Activated CD4-positive, alpha-beta T cell treated with anti-CD3 and anti-CD28 coated beads, Interleukin-2, amount 50 U/mL, for 16 hours (primary cell): ENCODE data around the gene ZNHIT1.

Experiments used
- DNase-seq: peaks from one replicate; pipeline ENCODE4 v3.0.0-alpha.2; 2020

ZNHIT1 gene

DNA sequence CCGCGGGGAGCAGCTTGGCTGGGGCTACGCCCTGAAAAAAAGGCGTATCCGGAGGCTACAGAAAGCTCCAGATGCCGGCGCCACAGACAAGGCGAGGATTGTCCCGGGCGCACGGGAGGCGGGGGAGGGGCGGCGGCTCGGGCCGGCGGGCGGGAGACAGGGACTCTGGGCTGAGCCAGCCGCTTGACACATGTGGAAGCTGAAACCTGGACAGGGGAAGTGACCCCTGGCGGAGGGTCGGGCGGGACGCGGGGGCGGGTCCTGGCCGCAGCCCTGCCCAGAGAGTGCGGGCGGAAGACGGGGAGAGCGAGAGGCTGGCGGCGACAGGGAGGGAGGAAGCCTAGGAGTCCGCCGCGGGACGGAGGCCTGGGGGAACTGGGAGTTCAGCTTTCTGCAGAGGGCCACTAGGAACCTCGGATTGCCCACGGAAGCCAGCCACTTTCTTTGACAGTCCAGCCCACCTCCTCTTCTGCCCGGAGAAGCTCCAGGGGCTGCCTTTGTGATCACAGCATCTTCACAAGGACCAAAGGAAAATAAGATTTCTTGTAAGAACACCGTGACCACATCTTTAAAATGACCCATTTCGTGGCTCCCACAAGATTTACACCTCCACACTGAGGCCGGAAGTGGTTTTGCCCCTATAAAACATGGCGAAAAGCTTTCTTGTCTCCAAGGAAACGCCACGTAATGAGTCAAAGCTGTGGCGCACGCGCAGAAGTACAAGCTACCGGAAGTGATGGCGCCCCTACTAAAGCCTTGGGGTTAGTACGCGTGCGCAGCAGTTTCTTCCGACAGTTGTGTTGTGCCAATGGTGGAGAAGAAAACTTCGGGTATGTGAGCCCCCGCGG, at the start of gene ZNHIT1, which contains the start of gene PLOD3:
ZNHIT1 (plus strand) TSS at position 778 of the 848 bp plus-strand sequence; CDS start at position 809, 31 bp downstream.
PLOD3 (minus strand) TSS at position 194 of the 848 bp plus-strand sequence. CDS start 307 bp downstream, outside the sequence.
- peak; percentile 98 for DNase-seq

DNA sequence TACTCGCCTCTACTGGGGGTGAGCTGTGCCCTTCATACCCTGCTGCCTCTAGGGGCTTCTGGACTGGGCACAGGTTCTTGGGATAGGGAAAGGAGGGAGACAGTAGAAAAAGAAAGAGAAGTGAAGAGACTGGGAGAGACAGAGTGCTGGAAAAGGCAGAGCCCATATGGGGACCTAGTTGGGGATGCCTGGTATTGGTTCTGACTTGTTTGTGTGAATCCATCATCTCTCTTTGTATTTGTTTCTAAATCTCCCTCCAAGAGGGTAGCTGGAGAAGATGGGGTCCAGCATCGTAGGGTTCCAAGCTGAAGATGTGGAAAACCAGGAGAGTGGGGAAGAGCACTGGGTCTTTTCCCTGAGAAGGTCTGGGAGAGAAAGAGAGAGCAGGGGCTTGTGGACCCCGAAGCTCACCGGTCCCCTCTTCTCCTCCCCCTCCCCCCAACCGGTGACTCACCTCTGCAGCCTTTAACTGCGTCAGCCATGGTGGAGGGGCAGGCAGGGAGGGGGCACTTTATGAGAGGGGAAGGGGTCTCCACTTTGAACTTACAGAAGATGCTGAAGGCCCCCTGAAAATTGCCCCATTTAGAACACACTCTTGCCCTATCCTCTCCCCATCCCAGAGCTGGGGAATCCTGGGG, 49.4 kb upstream of the ZNHIT1 start:
- no peak for DNase-seq

DNA sequence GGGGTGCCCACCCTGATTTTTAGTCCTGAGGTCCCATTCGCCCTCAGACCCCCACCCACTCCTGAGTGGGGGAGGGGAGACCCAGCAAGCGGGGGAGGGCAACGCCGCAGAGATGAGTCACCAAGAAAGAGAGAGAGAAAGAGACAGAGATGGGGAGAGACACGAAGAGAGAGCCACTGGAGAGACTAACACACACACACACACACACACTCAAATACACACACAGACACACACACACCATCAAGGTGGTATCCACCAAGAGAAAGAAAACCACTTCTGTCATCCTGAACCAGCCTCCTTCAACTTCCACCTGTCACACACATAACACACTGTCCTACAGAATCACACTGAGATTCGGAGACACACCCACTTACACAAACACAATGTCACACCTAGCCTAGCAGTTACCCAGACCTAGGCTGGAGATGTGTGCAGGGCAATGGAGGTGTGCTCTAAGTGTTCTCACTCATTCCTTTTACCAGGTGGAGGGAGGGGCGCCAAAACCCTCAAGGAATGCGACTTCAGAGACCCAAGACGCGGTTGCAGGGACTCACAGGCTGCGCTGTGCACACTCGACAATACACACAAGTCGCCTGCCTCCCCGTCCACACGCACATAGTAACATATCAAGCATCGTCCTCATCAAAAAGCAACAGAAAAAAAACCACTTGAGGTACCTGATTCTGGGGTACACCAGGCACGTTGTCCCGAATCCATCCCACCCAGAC, 48.7 kb upstream of the ZNHIT1 start:
- DNase-seq: no peak

DNA sequence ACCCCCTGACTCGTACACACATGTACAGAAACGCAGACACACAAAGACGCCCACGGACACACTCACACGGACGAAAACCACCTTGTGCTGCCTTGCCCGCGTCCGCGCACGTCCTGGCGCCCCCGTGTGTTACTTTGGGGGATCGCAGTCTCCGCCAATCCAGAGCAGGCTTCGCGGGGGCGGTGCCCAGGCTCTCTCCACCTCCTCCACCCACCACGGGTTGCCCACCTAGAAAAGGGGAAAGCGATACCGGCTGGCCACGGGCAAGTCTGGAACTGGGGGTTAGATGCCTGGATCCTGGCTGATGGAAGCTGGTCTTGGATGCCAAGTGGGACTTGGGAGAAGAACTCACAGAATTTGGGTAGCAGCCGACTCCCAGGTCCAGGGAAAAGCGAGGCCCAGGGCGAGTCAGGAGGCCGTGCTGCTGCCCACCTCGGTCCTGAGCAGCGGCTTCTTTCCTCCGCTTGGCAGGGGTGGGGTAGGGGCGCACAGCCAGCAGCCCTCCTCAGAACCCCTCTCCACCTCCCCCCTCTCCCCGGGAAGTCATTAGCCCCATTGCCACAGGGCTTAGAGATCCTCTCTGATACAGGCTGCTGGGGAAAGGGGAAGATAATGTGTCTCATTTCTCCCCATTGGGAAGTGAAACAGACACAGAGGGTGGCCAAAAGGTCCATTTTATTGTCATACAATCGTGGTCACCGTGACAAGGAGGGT, 48.0 kb upstream of the ZNHIT1 start:
- DNase-seq: peak; percentile 80

DNA sequence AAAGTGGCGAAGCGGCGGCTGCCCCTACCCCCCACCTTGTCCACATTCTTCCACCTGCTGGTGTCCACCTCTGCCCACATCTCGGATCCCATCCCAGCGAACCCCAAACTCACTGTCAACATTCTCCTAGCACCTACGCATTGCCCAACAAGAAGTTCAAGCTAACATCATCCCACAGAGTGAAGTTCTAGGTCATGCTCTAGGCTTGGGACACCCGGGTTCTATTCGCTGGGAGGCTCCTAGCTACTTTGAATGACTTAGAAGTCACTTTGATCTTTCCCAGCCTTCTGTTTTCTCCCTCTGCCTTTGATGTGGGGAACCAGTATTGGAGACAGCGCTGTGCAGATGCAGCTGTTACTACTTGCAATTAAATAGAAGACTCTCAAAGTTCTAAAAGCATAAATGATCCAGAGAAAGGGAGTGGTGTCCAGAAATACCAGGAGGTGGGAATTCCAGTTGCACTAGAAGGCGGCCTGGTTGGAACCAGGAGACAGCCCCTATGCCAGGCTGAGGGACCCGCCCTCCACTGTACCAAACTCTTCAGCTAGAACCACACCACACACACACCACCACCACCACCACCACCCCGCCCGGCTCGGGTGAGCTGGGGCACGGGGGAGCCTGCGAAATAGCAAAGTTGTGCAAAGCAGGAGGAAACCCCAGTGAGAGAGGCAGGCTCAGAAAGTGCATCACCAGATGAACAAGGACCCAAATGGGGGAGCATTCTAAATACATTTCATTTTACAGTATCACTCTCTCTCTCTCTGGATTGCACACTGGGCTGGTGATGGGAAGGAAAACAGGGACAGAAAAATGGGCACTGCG, 47.1 kb upstream of the ZNHIT1 start:
- no peak for DNase-seq

DNA sequence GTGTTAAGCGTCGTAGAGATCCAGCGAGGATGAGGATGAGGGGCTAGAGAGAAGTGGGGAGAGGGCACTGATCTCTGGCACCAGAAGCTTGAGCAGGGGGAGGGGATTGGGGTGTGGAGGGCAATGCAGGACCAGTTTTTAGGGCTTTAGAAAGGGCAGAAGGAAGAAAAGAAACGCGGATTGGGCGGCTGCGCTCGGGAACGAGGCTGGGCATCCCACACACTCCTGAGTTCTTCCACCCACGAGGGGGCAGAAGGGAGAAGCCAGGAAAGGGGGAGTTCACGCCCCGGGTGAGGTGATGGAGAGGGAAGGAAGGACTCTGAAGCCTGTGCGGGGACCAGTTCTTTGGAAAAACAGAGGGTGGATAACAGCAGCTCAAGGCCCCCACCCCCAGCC, 46.5 kb upstream of the ZNHIT1 start:
- DNase-seq: no peak

DNA sequence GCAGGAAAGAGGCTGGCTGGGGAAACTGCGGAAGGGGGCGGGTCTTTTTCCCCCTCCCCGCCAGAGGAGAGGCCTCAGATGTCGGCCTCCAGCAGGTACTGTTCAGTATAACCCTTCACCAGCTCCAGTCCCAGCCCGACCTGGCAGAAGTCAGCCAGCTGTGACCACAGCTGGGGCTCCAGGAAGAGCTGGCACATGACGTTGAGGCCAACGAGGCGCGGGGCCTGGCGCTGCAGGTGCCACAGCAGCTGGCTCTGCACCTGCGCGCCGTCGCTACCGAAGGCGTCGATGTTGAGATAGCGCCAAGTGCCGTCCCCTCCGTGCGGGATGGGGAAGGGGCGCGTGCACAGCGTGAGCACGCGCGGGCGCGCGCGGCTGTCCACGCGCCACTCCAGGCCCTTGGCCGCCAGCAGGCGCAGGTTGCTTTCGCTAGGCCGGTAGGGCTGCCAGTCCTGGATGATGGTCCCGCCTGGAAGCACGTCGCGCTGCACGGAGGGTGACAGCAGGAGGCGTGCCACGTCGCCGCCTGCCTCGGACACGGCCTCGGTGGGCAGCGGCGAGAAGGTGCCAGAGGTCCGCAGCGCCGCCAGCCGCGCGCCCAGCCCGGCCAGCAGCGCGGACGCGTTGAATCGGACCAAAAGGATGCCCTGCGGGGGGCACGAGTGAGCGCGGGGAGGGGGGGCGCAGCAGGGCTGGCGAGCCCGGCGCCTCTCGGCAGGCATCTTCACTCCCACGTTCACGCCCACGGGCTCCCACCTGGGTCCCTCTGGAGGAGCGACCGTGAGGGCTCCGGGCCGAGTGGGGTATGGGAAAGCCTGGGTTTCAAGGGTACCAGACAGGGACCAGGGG, 45.7 kb upstream of the ZNHIT1 start:
- DNase-seq: no peak

DNA sequence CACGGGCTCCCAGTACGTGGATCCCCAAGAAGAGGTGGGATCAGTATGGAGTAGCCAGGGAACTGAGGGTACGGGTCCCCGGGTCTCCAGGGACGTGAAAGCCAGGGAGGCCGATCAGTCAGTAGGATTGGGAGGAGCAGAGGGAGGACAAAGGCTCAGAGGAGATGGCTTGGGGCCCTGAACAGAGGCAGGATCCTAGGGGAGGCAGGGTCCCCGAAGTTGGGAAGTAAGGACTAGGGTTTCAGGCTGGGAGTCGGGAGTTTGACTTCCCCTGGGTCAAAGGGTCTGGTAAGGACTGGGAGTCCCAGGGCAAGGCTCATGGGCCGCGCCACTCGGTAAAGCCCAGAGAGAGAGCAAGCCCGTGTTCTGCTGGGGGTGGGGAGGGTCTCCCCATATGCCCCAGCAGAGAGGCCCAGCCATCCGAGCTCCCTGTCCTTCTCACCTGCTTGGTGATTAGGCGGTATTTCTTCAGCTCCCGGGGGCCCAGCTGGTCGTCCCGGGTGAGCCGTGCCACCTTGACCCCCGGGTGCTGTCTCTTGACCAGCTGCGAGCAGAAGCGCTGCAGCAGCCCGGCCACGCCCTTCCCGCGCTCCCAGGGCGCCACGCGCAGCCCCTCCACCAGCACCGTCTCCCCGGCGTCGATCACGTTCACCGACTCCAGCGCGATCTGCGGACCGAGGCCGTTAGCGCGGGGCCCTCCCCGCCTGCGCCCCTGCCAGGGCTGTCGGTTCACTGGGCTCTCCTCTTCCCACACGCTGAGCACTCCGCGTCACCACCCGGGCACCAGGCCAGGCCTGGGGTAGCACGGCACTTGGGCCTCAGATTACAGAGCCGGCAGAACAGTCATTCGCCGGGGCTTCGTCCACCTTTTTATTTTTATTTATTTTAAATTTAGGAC, 44.9 kb upstream of the ZNHIT1 start:
- no peak for DNase-seq

DNA sequence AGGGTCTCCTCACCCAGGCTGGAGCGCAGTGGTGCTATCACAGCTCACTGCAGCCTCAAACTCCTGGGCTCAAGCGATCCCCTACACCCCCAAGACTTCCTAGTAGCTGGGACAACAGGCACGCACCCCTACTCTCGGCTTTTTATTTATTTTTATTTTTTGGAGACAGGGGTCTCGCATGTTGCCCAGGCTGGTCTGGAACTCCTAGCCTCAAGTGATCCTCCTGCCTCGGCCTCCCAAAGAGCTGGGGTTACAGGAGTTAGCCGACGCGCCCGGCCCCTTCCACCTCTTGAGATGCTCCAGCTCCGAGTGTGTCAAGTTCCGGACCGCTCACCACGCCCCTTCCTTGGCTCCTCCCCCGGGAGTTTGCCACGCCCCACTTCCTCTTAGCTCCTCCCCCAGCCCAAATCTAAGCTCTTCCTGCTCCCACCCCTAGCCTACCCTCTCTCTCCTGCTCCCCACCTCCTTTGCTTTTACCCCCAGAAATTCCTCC, 44.2 kb upstream of the ZNHIT1 start:
- peak; percentile 78 for DNase-seq

DNA sequence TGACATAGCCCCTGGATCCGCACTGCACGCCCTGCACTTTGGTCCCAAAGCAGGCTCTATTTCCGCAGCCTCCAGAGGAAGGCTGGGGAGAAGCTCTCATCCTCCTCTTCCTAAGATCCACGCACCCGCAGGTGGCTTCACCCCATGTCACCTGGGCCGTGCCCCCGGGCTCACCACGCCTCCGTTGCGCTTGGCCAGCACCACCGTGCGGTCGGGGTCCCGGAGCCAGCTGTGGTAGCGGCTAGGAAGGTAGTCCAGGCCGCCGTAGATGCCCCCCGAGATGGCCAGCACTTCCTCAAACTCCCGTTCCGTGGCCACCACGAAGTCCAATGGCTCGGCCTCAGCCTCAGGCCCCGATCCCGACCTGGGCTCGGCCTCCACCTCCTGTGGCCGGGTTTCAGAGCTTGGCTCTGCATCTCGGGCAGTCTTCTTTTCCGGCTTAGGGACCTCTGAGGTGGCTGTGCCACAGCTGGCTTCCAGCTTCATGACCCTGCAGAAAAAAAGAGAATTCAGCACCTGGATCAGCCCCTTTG, 43.6 kb upstream of the ZNHIT1 start:
- no peak for DNase-seq

DNA sequence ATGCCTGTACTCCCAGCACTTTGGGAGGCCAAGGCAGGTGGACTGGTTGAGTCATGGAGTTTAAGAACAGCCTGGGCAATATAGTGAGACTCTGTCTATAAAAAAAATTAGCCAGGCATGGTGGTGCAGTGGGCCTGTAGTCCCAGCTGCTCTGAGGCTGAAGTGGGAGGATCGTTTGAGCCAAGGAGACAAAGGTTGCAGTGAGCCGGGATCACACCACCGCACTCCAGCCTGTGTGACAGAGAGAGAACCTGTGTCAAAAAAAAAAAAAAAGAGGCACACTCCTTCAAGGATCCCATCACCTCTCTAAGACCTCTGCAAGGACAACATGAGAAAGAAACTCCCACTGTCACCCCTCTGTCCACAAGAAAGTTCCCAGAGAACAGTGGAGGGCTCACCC, 42.3 kb upstream of the ZNHIT1 start:
- no peak for DNase-seq

DNA sequence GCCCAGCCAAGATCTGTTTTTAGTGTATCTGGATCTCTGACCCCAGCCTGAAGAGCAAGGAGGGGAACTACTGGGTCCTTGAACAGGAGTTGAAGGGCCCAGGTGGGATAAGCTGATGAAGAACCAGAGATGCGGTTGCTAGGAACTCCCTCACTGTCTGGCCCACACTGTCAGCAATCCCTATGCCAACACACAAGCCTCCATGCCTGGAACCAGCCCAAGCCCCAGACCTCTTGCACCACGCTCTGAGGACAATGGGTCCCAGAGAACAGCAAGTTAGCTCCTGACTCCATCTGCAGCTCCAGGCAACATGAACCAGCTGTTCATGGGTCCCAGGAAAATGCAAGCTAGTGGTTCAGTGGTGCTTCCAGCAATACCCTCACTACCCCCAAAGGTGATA, 40.3 kb upstream of the ZNHIT1 start:
- DNase-seq: no peak

DNA sequence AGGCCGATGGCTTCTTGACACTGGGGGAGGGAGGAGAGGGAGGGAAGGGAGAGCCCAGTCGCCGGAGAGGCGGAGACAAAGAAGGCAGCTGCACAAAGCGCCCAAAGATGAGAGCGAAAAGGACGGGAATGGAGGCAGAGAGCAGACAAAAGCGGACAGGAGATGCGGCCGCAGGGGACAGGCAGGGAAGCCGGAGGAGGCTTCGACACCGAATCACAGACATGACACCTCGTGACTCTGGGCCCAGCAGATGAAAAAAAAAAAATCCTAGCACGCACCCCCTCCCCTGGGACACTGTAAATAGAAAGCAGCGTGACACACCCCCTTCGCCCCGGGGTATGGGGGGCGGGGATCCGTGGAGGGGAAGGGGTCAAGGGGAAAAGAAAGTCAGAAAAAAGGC, 38.8 kb upstream of the ZNHIT1 start:
- no peak for DNase-seq

DNA sequence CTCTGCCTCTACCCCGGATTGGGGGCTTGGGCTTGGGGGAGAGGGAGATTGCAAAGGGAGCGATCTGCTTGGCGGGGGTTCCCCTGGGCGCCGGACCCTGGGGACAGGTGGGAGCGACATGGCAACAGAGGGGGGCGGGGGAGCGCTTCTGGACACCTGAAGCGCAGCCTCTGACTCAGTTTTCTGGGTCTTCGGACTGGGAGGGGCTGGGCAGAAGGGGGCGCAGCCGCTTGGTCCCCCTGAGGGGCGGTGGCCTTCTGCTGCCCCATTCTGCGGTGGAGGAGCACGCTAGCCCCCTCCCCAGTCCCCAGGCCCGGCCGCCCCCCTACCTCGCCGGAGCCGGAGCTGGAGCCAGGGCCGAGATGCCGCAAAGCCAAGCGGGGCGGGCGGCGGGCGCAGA, 38.3 kb upstream of the ZNHIT1 start:
- DNase-seq: no peak

DNA sequence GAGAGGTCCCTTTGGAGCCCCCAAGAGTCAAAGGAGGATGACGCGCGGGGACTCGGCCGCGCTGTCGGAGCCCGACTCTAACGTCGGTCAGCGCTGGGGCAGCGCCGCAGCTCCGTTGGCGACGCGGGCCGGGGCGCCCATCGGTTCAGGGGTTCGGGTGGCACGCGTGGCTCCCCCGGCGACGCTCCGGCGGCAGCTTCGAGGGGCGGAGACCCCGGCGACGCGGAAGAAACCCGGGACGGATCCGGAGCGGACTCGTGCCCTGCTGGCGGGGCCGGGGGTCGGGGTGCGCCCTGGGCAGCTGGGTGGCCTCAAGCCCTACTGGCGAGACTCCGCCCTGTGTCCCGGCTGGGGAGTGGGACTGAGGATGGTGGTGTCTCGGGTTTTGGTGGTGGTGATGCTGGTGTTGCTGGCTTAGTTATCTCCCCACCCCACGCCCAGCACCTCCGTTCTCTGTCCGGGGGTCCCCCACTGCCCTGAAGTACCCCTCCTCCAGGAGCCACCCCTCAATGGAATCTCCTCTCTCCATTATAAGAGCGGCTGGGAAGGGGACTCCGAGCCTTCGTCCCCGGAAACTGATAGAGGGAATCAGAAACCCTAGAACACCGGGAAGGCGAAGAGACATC, 37.7 kb upstream of the ZNHIT1 start, which contains the start of gene NAT16:
NAT16 (minus strand) TSS at position 164 of the 626 bp plus-strand sequence. CDS start 5,486 bp downstream, outside the sequence.
- DNase-seq: no peak

DNA sequence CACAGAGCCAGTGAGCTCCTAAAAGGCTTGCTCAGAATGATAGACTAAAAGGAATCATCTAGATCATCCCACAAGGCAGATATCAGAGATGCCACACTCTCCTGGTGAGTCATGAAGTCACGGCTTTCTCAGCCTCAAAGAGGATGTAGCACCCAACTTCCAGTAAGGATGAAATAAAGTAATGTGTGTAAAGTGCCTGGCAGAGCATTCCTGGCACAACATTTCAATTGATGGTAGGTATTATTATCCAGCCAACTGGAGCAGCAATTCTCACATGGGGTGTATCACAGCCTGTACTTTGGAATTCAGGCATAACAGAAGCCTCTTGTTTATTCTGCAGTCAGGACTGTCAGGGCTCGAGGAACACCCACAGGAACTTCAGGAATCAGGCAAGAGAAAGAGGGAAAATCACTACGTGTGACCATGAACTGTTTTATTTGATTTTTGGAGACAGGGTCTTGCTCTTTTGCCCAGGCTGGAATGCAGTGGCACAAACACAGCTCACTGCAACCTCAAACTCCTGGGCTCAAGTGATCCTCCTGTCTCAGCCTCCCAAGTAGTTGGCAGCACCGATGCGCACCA, 32.6 kb upstream of the ZNHIT1 start:
- no peak for DNase-seq

DNA sequence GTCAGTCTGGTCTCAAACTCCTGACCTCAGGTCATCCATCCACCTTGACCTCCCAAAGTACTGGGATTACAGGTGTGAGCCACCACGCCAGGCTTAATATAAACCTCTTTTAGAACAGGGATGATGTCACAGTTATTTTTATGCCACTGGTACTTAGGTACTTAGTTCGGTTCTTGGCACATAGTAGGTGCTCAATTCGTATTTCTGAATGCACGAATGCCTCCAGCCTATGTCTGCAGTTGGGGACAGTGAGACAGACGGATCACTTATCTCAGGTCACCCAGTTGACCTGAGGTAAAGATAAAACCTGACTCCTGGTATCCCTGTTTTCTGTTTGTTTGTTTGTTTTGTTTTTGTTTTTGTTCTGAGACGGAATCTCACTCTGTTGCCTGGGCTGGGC, 31.8 kb upstream of the ZNHIT1 start:
- no peak for DNase-seq

DNA sequence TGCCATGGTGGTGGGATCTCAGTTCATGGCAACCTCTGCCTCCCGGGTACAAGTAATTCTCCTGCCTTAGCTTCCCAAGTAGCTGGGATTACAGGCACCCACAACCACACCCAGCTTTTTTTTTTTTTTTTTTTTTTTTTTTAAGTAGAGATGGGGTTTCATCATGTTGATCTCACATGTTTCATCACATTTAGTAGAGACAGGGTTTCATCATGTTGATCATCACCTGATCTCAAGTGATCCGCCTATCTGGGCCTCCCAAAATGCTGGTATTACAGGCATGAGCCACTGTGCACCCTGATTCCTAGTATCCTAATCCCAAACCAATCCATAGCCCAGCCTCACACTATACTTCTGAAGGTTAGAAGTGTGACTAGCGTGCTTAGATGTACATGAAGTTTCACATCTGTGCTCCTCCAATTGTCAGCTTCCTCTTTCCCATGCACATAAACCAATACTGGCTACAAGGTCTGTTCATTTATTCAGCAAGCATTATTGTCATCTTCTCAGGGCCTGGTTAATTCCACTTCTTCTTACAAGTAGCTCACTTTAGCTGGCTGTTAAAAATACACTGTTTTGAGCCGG, 31.0 kb upstream of the ZNHIT1 start:
- no peak for DNase-seq
